Body of pancreas (tissue), 4 donors: ENCODE data around the gene CAMK2G. TPM values are rescaled to one million over a fixed set of nuclear protein-coding genes. Genes with fewer than 3 reads are reported as not detected.

Experiments
- ATAC-seq: fragments of 150-250 bp; one replicate; pipeline ENCODE4 v1.9.1; 2016
- DNase-seq, 4 donors: peaks; one replicate each; pipeline ENCODE4 v3.0.0-alpha.2; 2019
- H3K27ac ChIP-seq, 4 donors: fragments of 200-600 bp; sonication (generic); 1 replicate in 3 of 4; 2 replicates in 1 of 4; pipeline versions ENCODE4 v1.5.1 to v1.6.1; 2016 to 2019; ENCODE audit warnings: mild to moderate bottlenecking in 1 of 4, mixed read lengths in 1 of 4, moderate library complexity in 1 of 4
- H3K27me3 ChIP-seq, 2 donors: fragments of 200-600 bp; sonication (generic); one replicate each; pipeline ENCODE4 v1.6.0; 2016; ENCODE audit warnings: mild to moderate bottlenecking in 1 of 2
- H3K36me3 ChIP-seq, 2 donors: fragments of 200-600 bp; sonication (generic); replicated peaks in 1 of 2; 2 replicates each; pipeline ENCODE4 v1.5.1; 2016; ENCODE audit warnings: low read depth in 2 of 2; ENCODE audit not compliant: insufficient read depth in 1 of 2
- H3K4me1 ChIP-seq: fragments of 200-600 bp; sonication (generic); one replicate; pipeline ENCODE4 v1.6.0; 2016
- H3K4me3 ChIP-seq, 2 donors: fragments of 200-600 bp; sonication (generic); 1 replicate in 1 of 2; 2 replicates in 1 of 2; pipeline ENCODE4 v1.5.1; 2016 to 2019
- H3K9me3 ChIP-seq, 3 donors: fragments of 200-600 bp; sonication (generic); 1 replicate in 2 of 3; 2 replicates in 1 of 3; pipeline ENCODE4 v1.5.1; 2016
- CTCF ChIP-seq, 7 experiments: fragments of 450-650 bp in 4 of 7; fragments of 200-600 bp in 3 of 7; sonication (generic) in 3 of 7; IDR thresholded peaks; one replicate each; pipeline ENCODE4 v1.5.1; 2016 to 2019; ENCODE audit warnings: antibody characterized with exemption in 7 of 7
- POLR2A ChIP-seq, 3 donors: fragments of 450-650 bp; IDR thresholded peaks; one replicate each; pipeline ENCODE4 v1.6.1; 2016; ENCODE audit warnings: antibody characterized with exemption in 3 of 3, mild to moderate bottlenecking in 2 of 3
- WGBS, 2 donors: methylation state at CpG; one replicate each; pipeline ENCODE4 v1.1.5; 2017; 5-methylcytosine and 5-hydroxymethylcytosine counted together
- intact Hi-C: fragments of 100-400 bp; cut with DNase I; formaldehyde crosslinking; loops from one replicate; pipeline ENCODE4 v1.15.1; 2023
- total RNA-seq, 2 donors: library from RNA; depleted of rRNA; stranded (reverse); fragments of >200 nt; gene quantifications; one replicate each; pipeline ENCODE4 v1.1.0, GENCODE V29; 2016

CAMK2G gene
- total RNA-seq, 2 donors from 2014 or later = 14.8 to 17.4 TPM

- ATAC-seq = no peak
- H3K36me3 ChIP-seq = peaks cover 0 to 16% of the 10 kb centered on the region in 2 donors
- no peaks in the 10 kb centered on the region for H3K4me1 ChIP-seq
- H3K27me3 ChIP-seq = no peaks in the 10 kb centered on the region
- WGBS, 2 donors = 60 to 62% methylated on average over 15 of the region's 15 CpGs
- intact Hi-C loops = no loop called here
- TF ChIP-seq CTCF (IDR thresholded peaks at IDR 0.05) (no peak), POLR2A (IDR thresholded peaks at IDR 0.05) (no peak)
- no peaks in the 10 kb centered on the region for H3K9me3 ChIP-seq
- no peak overlapping the region for H3K27ac ChIP-seq
- H3K4me3 ChIP-seq = no peak overlapping the region
- peak in 1 of 4 donors; percentile 27 for DNase-seq
Measured at GRCh38 chr10:73850863-73851461, 23.4 kb downstream of the CAMK2G start.

- ATAC-seq (no peak), DNase-seq (no peak)
- TF ChIP-seq POLR2A (IDR thresholded peaks at IDR 0.05) (no peak), CTCF (IDR thresholded peaks at IDR 0.05) (no peak)
- intact Hi-C loops = no loop called here
- H3K4me3 ChIP-seq = no peak overlapping the region
- no peaks in the 10 kb centered on the region for H3K9me3 ChIP-seq
- no peak overlapping the region for H3K27ac ChIP-seq
- WGBS, 2 donors = 78% methylated on average over 4 to 8 of the region's 8 CpGs
- H3K27me3 ChIP-seq = no peaks in the 10 kb centered on the region
- H3K36me3 ChIP-seq = peaks cover 0 to 16% of the 10 kb centered on the region in 2 donors
- no peaks in the 10 kb centered on the region for H3K4me1 ChIP-seq
Measured at GRCh38 chr10:73850211-73850610, 24.1 kb downstream of the CAMK2G start.

- Histone ChIP-seq H3K9me3 (no peaks in the 10 kb centered on the region), H3K36me3 (peaks cover 0 to 16% of the 10 kb centered on the region in 2 donors), H3K4me3 (no peak overlapping the region), H3K27ac (no peak overlapping the region), H3K27me3 (no peaks in the 10 kb centered on the region), H3K4me1 (no peaks in the 10 kb centered on the region)
- ATAC-seq = peak; percentile 90
- intact Hi-C loops = loop anchor here (5.0 kb wide), 1 partner anchor 33 kb away; no protein-coding TSS in a partner anchor
- WGBS, 2 donors = 34 to 60% methylated on average over 11 to 17 of the region's 17 CpGs
- TF ChIP-seq POLR2A (IDR thresholded peaks at IDR 0.05) (no peak), CTCF (IDR thresholded peaks at IDR 0.05) (peak; percentile 92 to 100 (median 97))
- DNase-seq = peak; percentile 82 to 89 (median 87)
Measured at GRCh38 chr10:73848821-73849489, 25.4 kb downstream of the CAMK2G start.

GRCh38 chr10:73847031-73847430 is 27.3 kb downstream of the CAMK2G start:
- TF ChIP-seq POLR2A (IDR thresholded peaks at IDR 0.05) (no peak), CTCF (IDR thresholded peaks at IDR 0.05) (no peak)
- WGBS, 2 donors = 87 to 90% methylated on average over 7 of the region's 7 CpGs
- Histone ChIP-seq H3K27me3 (no peaks in the 10 kb centered on the region), H3K27ac (no peak overlapping the region), H3K4me1 (no peaks in the 10 kb centered on the region), H3K9me3 (no peaks in the 10 kb centered on the region), H3K36me3 (peaks cover 0 to 19% of the 10 kb centered on the region in 2 donors), H3K4me3 (no peak overlapping the region)
- DNase-seq (no peak), ATAC-seq (no peak)
- intact Hi-C loops = loop anchor here (5.0 kb wide), 1 partner anchor 35 kb away; no protein-coding TSS in a partner anchor
